ENCODE results near the gene PAFAH2.

DNA sequence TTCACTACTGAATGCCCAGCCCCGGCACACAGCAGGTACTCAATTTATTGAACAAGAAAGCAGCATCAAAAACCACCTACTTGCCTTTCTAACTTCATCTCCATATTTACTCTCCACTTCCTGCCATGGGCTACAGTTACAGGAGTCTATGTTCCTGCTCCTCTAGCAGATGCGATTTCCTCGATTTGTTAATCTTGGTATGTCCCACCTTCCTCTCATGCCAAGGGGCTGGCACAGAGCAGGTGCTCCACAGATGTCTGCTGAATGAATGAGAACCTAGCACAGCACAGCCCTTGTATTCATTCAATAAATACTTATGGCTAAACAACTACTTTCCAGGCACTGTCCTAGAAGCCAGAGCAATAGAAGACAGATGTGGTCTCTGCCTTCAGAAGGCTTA, 12.2 kb downstream of the PAFAH2 start:
- TF ChIP-seq, protein P1, sequence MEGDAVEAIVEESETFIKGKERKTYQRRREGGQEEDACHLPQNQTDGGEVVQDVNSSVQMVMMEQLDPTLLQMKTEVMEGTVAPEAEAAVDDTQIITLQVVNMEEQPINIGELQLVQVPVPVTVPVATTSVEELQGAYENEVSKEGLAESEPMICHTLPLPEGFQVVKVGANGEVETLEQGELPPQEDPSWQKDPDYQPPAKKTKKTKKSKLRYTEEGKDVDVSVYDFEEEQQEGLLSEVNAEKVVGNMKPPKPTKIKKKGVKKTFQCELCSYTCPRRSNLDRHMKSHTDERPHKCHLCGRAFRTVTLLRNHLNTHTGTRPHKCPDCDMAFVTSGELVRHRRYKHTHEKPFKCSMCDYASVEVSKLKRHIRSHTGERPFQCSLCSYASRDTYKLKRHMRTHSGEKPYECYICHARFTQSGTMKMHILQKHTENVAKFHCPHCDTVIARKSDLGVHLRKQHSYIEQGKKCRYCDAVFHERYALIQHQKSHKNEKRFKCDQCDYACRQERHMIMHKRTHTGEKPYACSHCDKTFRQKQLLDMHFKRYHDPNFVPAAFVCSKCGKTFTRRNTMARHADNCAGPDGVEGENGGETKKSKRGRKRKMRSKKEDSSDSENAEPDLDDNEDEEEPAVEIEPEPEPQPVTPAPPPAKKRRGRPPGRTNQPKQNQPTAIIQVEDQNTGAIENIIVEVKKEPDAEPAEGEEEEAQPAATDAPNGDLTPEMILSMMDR (IDR thresholded peaks at IDR 0.05), result no peak
- no peak for TF ChIP-seq POLR2A (IDR thresholded peaks at IDR 0.05)

Measured in adrenal gland (tissue), 5 donors.